K562 (cell line): Measurements from ENCODE around the gene GDAP1L1.

Experiments
- ARNT ChIP-seq, 2 experiments: fragments of 450-650 bp; IDR thresholded peaks; 2 replicates each; pipeline ENCODE4 v1.6.1; 2016; ENCODE audit warnings: mild to moderate bottlenecking in 1 of 2
- EP300 ChIP-seq: IDR thresholded peaks from 2 replicates; pipeline ENCODE4 v1.6.1; 2012; ENCODE audit warnings: low read length, improper control_type of control experiment
- POLR2A ChIP-seq: fragments of 450-650 bp; conservative IDR thresholded peaks from 2 replicates; pipeline ENCODE4 v1.6.1; 2016
- SMARCE1 ChIP-seq: fragments of 450-650 bp; IDR thresholded peaks from 2 replicates; pipeline ENCODE4 v1.7.1; 2016; ENCODE audit warnings: mild to moderate bottlenecking

- no peak for TF ChIP-seq ARNT (IDR thresholded peaks at IDR 0.05)
- no peak for TF ChIP-seq POLR2A
- TF ChIP-seq SMARCE1, result no peak
- no peak for TF ChIP-seq EP300
Observed at GRCh38 chr20:44264287-44264686, 17.2 kb downstream of the GDAP1L1 start.
